Choroid plexus epithelial cell (primary cell): Measurements from ENCODE around the gene ASB10.

Experiments
- DNase-seq: peaks from one replicate; pipeline ENCODE4 v3.0.0-alpha.2; 2010; ENCODE audit warnings: low read depth
- H3K4me3 ChIP-seq: 2 replicates; pipeline ENCODE4 v1.5.1; 2011; ENCODE audit warnings: low read depth, mild to moderate bottlenecking, control low read depth, low read length, moderate library complexity
- TF ChIP-seq, protein P1 (sequence below): conservative IDR thresholded peaks from 2 replicates; pipeline ENCODE4 v1.5.1; 2011; ENCODE audit warnings: low read depth, mild to moderate bottlenecking, control low read depth, inconsistent platforms, low read length, moderate library complexity

The ASB10 gene

DNA sequence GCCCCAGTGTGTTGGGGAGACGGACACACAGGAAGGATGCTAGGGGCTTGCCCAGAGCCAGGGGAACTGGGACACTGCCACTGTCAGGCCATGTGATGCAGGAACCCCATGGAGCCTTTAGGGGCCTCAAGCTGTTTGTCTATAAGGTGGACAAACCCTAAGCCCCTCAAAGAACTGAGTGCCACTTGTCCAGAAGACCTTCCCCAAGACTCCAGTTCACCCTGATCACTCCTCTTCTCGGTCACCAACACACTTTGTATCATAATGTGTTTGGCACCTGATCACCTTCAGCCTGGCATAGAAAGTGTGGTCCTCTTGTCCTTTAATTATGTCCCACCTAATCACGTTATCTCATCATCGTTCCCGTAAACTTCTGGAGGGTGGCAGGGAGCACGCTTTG, 22.5 kb upstream of the ASB10 start:
- no peak for DNase-seq
- TF ChIP-seq, protein P1, sequence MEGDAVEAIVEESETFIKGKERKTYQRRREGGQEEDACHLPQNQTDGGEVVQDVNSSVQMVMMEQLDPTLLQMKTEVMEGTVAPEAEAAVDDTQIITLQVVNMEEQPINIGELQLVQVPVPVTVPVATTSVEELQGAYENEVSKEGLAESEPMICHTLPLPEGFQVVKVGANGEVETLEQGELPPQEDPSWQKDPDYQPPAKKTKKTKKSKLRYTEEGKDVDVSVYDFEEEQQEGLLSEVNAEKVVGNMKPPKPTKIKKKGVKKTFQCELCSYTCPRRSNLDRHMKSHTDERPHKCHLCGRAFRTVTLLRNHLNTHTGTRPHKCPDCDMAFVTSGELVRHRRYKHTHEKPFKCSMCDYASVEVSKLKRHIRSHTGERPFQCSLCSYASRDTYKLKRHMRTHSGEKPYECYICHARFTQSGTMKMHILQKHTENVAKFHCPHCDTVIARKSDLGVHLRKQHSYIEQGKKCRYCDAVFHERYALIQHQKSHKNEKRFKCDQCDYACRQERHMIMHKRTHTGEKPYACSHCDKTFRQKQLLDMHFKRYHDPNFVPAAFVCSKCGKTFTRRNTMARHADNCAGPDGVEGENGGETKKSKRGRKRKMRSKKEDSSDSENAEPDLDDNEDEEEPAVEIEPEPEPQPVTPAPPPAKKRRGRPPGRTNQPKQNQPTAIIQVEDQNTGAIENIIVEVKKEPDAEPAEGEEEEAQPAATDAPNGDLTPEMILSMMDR, result no peak

DNA sequence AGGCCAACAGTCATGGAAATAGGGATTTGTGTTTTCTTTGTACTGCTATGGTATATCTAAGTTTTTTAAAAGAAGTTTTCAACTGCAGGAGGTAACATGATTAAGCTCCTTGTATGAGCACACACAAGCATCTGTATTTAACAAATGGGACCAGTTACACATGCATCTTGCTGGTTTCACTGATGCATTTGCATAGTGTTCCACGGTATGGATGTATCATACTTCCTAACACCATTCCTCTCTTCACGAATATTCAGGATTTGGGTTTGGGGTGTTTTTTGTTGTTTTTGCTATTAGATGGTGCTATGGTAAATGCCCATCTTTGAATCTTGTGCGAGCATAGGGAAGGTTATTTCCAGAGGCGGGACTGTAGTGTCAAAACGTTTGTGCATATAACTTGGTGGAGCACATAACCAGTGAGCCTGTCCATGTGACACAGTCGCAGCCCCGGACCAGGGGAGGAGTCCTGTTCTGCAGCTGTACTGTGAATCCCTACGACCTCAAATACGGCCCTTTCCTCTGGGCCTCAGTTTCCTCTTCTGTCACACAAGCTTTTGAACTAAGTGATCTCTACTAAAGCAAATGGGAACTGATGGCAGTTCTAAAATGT, 21.3 kb upstream of the ASB10 start:
- DNase-seq, result no peak
- TF ChIP-seq, protein P1, result no peak
- H3K4me3 ChIP-seq, result no peak overlapping the region

More for the DNA sequence above, 22.5 kb upstream of the ASB10 start:
- no peak overlapping the region for H3K4me3 ChIP-seq

DNA sequence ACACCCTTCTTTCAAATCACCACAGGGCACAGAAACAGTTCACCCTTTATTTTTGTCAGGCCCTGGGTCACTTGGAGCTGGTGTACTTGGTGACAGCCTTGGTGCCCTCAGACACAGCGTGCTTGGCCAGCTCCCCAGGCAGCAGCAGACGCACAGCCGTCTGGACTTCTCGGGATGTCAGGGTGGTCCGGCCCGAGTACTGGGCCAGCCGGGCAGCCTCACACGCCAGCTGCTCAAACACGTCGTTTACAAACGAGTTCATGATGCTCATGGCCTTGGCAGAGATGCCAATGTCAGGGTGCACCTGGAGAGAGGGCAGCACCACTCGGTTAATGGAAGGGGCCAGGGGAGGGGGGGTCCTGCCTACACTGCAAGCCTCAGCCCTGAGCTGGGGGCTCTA, 20.8 kb upstream of the ASB10 start:
- no peak for DNase-seq
- H3K4me3 ChIP-seq, result no peak overlapping the region
- TF ChIP-seq, protein P1, result no peak

DNA sequence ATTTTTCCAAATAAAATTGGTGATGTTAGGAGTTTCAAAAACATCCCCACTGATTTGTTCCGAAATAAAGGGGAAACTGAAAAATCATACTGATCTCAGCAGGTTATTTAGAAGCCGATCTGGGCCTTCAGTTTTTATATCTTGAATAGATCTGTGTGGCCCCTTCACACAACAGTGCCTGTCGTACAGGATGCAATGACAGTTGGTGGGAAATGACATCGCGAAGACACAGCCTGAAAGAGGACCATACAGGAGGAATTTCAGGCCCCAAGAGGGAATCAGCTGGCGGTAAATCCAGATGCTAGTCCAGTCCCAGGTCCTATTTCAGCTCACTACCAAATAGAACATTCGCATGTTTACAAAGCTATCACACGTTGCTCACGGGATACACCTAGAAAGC, 20.3 kb upstream of the ASB10 start:
- no peak overlapping the region for H3K4me3 ChIP-seq
- TF ChIP-seq, protein P1, result no peak
- DNase-seq, result no peak

DNA sequence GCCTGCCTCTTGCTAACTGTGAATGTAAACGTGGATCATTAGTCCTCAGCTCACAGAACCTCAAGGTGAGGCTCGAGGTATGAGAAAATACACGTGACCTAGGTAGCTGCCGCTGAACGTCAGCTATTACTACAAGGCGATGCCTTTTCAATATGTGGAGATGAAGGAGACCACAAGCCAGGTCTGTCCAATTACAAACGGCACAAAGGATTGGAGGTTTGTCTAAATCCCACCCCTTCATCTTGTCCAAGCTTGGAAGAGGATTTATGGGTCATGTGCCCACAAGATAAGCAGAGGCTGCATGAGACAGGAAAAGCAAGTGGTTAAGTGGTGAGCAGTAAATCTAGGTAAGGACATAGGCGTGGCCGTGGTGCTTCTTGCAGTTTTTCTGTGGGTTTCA, 19.9 kb upstream of the ASB10 start:
- no peak overlapping the region for H3K4me3 ChIP-seq
- no peak for DNase-seq
- TF ChIP-seq, protein P1, result no peak

DNA sequence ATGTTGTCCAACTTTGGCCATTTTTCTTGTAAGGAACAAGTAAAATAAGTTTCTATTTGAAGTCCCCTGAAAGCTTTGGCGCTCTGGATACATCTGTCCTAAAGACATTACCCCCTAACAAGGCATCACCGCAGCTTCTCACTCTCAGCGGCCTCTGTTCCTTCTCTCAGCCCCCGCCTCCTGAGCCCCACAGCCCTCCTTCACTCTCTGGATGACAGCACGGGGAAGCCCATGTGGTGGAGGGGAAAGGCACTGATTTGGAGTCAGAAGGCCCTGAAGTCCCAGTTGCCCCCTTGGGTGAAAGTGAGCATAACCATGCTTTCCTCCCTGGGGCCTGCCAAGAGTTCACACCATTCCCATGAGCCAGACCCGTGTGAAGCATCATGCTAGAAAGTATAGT, 18.7 kb upstream of the ASB10 start:
- no peak for DNase-seq

More for the DNA sequence above, 18.7 kb upstream of the ASB10 start:
- H3K4me3 ChIP-seq, result no peak overlapping the region
- TF ChIP-seq, protein P1, result no peak
